IPS-15b (cell line): ENCODE data around the gene PDE4C.
A peak's percentile ranks its signal among the peaks of the same experiment; 100 is the strongest.

Experiments used
- H3K27me3 ChIP-seq: one replicate; pipeline ENCODE4 v1.6.1; 2013; ENCODE audit warnings: low read length; ENCODE audit not compliant: control insufficient read depth, insufficient read depth
- H3K36me3 ChIP-seq: one replicate; pipeline ENCODE4 v1.6.1; 2013; ENCODE audit warnings: low read length; ENCODE audit not compliant: control insufficient read depth, insufficient read depth
- H3K4me1 ChIP-seq: one replicate; pipeline ENCODE4 v1.6.1; 2013; ENCODE audit warnings: mild to moderate bottlenecking, low read length; ENCODE audit not compliant: control insufficient read depth, insufficient read depth
- H3K4me3 ChIP-seq: one replicate; pipeline ENCODE4 v1.5.1; 2013; ENCODE audit warnings: low read depth, low read length
- H3K9ac ChIP-seq: one replicate; pipeline ENCODE4 v1.6.1; 2013; ENCODE audit warnings: low read depth, mild to moderate bottlenecking, low read length
- H3K9me3 ChIP-seq: one replicate; pipeline ENCODE4 v1.6.1; 2013; ENCODE audit warnings: mild to moderate bottlenecking, low read length; ENCODE audit not compliant: control insufficient read depth, insufficient read depth

PDE4C gene

DNA sequence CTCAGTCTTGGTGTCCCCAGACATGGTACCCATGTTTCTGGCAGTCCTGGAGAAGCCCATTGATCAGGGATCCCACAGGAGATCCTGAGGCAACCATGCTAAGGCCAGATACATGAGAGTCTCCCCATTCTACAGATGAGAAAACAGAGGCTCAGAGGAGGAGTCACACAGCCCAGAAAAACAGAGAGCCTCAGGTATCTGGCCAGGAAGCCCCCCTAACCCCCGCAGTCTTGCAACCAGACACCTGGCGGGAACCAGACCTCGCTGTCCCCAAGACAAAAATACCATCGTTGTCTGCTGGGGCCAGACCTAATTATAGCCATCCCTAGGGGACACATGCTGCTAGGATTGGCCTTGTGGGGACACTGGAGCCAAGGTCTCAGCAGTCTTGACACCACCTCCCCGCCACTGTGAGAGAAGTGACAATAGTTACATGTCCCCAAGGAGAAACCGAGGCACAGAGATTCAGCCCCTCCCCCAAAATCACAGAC is 1.6 kb upstream of the PDE4C start:
- H3K9me3 ChIP-seq = no peaks in the 10 kb centered on the region
- H3K36me3 ChIP-seq = no peaks in the 10 kb centered on the region
- H3K27me3 ChIP-seq = peaks cover 18% of the 10 kb centered on the region
- no peak overlapping the region for H3K4me3 ChIP-seq
- H3K4me1 ChIP-seq = peaks cover 14% of the 10 kb centered on the region
- no peak overlapping the region for H3K9ac ChIP-seq

DNA sequence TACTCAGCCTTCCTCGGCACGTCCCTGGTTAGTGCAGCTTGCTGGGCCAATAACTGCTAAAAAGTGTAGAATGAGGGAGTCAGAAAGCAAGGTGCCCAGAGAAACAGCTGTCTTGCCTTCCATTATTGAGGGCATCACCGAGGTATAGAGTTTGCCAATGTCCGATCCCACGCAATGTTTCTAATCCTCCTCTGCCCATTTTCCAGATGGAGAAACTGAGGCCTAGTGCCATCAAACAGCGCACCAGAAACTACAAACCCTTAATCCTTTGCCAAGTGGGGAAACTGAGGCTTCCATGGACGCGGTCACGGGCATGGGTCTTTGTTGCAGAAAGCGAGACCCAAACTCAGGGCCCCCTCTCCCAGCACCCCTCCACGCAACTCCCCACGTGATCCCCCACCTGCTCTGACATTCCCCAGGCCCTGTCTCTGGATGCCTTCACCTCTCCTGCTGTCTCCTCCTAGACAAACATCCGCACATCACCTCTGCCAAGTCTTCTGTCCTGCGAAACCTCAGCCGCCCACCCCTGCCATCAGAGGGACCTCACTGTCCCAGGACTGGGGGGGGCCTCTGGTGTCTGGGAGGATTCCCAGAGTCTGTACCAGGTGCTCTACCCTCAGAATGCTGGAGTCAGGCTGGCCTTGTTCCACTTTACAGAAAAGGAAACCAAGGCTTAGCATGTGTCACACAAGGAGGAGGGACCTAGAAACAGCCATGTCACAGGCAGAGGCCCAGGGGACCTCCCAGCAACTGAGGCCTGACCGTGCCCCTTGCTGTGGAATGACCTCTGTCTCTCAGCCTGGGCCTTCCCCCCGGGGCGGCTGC is 930 bp upstream of the PDE4C start:
- Histone ChIP-seq H3K9ac (no peak overlapping the region), H3K27me3 (peaks cover 18% of the 10 kb centered on the region), H3K36me3 (no peaks in the 10 kb centered on the region), H3K4me1 (peaks cover 10% of the 10 kb centered on the region), H3K9me3 (no peaks in the 10 kb centered on the region), H3K4me3 (no peak overlapping the region)

DNA sequence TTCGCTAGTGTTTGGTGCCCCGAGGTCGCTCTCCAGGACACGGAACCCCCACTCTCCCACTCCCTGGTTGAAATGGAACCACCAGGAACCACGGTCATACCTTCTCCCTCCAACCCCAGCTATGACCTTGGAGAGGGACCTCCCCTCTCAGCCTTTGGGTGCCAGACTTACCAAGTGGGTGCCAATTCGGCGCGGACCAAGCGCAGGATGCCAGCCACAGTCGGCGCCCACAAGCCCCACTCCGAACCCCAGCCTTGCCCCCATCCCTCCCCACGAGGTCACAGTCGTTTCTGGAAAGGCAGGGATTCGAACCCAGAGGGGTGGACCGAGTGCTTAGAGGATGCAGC is 910 bp downstream of the PDE4C start:
- no peaks in the 10 kb centered on the region for H3K9me3 ChIP-seq
- H3K36me3 ChIP-seq = no peaks in the 10 kb centered on the region
- peak overlapping the region; percentile 62 for H3K4me3 ChIP-seq
- peaks cover 18% of the 10 kb centered on the region for H3K27me3 ChIP-seq
- peaks cover 4% of the 10 kb centered on the region for H3K4me1 ChIP-seq
- no peak overlapping the region for H3K9ac ChIP-seq

DNA sequence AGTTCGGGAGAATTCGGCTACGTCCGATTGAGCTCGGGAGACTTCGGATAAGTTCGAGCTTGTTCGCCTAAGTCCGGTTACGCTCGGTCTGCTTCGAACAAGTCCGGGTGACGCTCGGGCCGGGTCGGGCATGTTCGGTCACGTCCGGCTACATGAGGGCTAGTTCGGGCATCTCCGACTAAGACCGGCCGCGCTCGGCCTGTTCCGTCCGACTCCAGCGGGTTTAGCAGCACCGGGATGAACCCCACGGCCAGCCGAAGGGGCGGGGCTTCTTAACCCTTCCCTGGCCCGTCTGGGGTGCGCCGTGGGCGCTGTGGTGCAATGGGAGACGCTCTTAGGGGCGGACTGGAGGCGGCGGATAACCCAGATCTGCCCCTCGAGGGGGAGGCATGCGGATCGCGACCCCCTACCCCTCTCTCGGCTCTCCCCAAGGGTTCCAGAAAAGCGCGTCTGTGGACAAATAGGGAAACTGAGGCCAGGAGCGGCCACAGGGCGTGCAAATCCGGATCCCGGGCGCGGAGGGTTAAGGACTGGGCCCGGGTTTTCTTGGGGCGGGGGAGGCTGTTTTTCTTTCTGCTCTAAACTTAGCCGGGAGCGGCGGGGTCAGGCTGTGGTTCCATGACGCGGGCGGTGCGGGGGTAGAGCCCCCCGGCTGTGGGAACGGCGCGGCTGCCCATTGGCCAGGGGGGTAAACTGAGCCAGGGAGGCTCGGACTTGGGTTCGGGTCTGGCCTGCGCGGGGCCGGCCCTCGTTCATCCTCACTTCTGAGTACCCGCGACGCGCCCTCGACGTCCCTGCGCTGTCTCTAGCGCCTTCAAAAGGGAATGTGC is 1.5 kb downstream of the PDE4C start:
- no peaks in the 10 kb centered on the region for H3K36me3 ChIP-seq
- H3K27me3 ChIP-seq = peaks cover 20% of the 10 kb centered on the region
- H3K4me1 ChIP-seq = peaks cover 4% of the 10 kb centered on the region
- peak overlapping the region; percentile 95 for H3K4me3 ChIP-seq
- H3K9ac ChIP-seq = peak overlapping the region; percentile 94
- H3K9me3 ChIP-seq = no peaks in the 10 kb centered on the region

DNA sequence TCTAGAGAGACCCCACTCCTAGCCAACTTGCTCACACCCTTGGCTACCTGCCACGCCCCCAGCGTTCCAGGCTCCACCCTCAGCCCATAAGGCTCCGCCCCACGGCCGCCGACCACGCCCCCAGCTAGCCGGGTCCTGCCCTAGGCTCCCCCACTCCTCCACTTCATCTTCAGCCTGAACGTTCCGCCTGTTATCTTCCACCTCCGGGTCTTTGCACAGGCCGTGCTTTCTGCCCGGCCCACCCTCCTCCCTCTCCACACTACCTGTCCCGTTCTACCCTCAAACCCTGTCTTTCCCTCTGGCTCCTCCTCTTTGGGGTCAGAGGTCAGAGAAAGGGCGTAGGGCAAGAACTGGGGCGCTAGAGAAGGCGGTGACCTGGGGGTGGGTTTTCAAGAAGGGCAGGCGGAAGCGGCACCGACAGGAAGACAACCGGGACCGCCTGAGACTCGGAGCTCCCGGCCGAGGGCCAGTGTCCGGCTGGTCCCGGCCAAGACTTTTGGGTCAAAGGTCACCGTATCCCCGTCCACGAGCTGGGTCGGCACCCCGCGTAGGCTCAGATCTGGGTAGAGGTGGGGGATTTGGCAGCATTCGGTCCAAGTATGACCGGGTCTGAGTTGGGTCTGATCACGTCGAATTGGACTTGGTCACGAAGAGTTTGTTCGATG is 2.2 kb downstream of the PDE4C start:
- Histone ChIP-seq H3K4me1 (peaks cover 4% of the 10 kb centered on the region), H3K27me3 (peaks cover 20% of the 10 kb centered on the region), H3K9me3 (no peaks in the 10 kb centered on the region), H3K9ac (peak overlapping the region; percentile 94), H3K4me3 (peak overlapping the region; percentile 95), H3K36me3 (no peaks in the 10 kb centered on the region)

DNA sequence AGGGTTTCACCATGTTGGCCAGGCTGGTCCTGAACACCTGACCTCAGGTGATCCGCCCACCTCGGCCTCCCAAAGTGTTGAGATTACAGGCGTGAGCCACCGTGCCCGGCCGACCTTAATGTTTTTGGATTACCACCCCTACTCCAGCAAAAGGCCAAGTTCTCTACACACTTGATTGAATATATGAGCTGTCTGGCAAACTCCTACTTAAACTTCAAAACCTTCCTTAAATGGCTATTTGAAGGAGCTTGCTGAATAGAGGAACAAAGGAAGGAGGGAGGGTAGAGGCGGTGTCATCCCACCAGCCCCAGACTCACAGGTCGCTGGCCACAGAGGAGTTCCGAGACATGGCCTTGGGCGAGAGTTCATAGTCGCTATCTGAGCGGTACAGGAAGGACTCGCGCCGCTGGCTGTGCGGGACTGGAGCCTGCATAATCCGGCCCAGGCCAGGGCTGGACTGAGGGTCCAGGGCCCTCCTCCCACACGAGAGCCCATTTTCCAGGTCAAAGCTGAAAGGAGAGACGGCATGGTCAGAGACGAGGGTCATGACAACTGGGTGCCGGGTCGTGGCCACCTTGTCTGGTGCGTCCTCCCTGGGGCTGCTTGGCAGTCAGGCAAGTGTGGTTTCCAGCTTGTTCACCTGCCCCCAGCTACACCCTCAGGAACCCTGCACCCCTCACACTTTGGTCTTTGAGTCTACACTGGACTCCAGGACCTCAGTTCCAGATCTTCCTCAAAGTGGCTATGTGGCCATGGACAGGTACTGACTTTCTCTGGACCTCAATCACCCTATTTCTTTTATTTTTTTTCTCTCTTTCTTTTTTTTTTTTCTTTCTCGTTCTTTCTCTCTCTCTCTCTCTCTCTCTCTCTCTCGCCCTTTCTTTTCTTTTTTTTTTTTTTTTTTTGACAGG is 4.2 kb downstream of the PDE4C start:
- Histone ChIP-seq H3K9ac (no peak overlapping the region), H3K9me3 (no peaks in the 10 kb centered on the region), H3K4me3 (no peak overlapping the region), H3K4me1 (peaks cover 4% of the 10 kb centered on the region), H3K36me3 (no peaks in the 10 kb centered on the region), H3K27me3 (peaks cover 19% of the 10 kb centered on the region)

DNA sequence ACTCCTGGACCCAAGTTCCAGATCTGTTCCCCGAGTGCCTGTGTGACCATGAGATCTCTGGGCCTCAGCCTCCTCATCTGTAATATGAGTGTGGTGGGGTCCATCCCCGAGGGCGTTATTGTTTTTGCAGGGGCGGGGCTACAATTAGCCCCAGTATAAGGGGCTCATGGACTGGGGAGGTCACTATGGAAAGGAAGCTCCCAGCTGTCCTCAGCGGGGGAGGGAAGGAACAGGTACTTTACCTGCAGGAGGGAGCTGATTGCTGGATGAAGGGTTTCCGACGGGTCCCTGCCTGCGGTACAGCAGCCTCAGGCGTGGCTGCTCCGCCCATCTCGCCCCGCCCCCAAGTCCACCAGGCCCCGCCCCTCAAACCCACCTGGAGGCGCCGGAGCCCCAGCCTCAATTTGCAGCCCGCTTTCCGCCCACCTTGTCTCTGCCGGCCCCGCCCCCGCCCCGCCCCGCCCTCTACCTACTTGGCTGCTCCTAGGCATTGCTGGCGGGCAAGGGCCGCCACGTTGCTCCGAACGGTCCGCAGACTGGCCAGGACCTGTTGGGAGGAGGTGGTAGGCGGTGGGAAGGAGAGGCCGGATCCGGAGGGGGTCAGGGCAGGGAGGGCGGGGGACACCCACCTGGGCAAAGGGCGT is 5.5 kb downstream of the PDE4C start:
- Histone ChIP-seq H3K4me3 (peak overlapping the region; percentile 42), H3K9ac (peak overlapping the region; percentile 12), H3K4me1 (peaks cover 4% of the 10 kb centered on the region), H3K27me3 (peaks cover 11% of the 10 kb centered on the region), H3K36me3 (no peaks in the 10 kb centered on the region), H3K9me3 (no peaks in the 10 kb centered on the region)

DNA sequence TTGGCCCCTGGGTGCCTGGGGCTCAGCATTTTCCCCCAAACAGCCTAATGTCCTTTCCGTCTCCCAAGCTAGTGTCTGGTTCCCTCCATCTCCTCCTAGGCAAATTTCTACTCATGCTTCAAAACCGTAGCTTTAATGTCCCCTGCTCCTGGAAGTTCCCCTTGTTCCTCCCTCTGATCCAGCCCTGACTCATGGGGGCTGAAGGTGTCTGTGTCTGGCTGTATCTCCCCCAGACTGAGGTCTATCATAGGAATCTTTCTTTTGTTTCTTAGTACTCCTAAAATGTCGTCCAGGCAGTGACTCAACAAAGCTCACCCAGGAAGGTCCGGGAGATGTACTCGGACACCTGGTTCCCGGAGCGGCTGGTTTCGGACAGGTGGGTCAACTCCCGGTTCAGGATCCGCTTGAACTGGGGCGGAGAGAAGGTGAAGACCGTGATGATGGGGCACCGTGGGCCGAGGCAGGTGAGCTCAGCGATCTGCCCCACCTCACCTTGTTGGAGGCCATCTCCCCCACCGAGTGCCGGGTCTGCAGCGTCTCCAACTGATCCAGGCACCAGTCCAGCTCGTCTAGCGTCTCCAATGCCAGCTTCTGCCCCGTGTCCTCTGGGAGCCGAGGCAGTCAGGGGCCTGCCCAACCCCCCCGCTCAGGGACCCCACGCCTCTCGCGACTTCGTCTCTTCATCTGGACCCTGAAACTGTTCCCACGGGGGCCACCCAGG is 6.2 kb downstream of the PDE4C start:
- H3K4me3 ChIP-seq = peak overlapping the region; percentile 42
- no peaks in the 10 kb centered on the region for H3K36me3 ChIP-seq
- peaks cover 2% of the 10 kb centered on the region for H3K4me1 ChIP-seq
- no peak overlapping the region for H3K9ac ChIP-seq
- H3K27me3 ChIP-seq = peaks cover 4% of the 10 kb centered on the region
- no peaks in the 10 kb centered on the region for H3K9me3 ChIP-seq

DNA sequence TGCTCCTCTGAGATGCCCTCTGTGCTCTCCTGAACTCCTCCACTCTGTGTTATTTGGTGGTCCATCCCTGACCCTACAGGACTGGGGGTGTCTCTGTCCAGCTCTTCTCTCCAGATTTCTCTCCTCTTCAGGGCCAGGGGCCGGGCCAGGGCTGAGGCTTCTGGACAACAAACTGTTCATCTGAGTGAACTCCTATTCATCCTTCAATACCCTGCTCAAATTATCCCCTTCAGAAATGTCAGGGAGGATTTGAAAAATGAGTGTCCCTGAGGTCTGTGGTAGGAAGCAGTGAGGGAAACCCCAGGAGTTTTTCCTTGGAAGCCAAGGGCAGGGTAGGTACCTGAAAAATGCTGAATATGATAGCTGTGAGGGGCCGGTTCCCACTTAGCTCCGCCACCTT is 7.6 kb downstream of the PDE4C start:
- Histone ChIP-seq H3K36me3 (no peaks in the 10 kb centered on the region), H3K27me3 (peaks cover 2% of the 10 kb centered on the region), H3K9me3 (no peaks in the 10 kb centered on the region), H3K9ac (no peak overlapping the region), H3K4me1 (peaks cover 2% of the 10 kb centered on the region), H3K4me3 (no peak overlapping the region)

DNA sequence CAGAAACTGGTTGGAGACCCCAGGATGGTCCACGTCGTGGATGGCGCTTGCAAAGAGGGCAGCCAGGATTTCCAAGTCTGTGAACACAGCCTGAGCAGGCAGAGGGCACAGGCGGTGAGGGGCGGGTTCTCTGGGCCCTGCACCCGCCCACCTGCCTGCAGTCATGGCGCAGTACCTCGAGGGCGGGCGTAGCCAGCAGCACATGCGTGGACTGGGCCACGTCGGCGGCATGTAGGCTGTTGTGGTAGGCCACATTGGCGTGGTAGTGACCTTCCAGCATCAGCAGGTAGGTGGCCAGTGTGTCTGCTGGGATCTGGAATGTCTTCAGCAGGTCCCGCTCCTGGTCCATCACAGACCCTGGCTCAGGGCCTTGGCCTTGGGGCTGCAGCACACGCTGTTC is 8.1 kb downstream of the PDE4C start:
- no peak overlapping the region for H3K9ac ChIP-seq
- no peaks in the 10 kb centered on the region for H3K9me3 ChIP-seq

More for the DNA sequence above, 8.1 kb downstream of the PDE4C start:
- peaks cover 2% of the 10 kb centered on the region for H3K4me1 ChIP-seq
- peaks cover 2% of the 10 kb centered on the region for H3K27me3 ChIP-seq
- H3K36me3 ChIP-seq = no peaks in the 10 kb centered on the region
- no peak overlapping the region for H3K4me3 ChIP-seq
